Prostate gland (tissue), 2 donors: ENCODE results near the gene ADGRD1.

Source experiments
- POLR2A ChIP-seq: fragments of 450-650 bp; IDR thresholded peaks from one replicate; pipeline ENCODE4 v1.6.1; 2016; ENCODE audit warnings: antibody characterized with exemption, mild to moderate bottlenecking
- TF ChIP-seq, protein P1 (sequence below), 4 experiments: fragments of 200-600 bp in 2 of 4; fragments of 450-650 bp in 2 of 4; sonication (generic) in 2 of 4; IDR thresholded peaks; 1 replicate in 3 of 4; 2 replicates in 1 of 4; pipeline ENCODE4 v1.5.1; 2016 to 2019; ENCODE audit warnings: antibody characterized with exemption in 4 of 4, mild to moderate bottlenecking in 2 of 4, moderate library complexity in 2 of 4

DNA sequence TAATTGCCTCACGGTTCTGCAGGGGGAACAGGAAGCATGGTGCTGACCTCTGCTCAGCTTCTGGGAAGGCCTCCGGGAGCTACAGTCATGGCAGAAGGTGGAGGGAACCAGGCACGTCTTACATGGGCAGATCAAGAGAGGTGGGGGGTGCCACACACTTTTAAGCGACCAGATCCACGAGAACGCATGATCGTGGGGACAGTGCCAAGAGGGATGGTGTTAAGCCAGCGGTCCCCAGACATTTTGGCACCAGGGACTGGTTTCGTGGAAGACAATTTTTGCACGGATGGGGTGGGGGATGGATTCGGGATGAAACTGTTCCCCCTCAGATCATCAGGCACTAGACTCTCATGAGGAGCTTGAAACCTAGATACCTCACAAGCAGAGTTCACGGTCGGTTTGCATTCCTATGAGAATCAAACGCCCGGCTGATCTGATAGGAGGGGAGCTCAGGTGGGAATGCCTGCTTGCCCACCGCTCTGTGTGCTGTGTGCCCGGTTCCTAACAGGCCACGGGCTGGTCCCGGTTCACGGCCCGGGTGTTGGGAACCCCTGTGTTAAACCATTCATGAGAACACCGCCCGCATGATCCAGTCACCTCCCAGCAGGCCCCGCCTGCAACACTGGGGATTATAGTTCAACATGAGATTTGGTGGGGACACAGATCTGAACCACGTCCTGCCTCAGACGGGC lies 96.9 kb downstream of the ADGRD1 start:
- TF ChIP-seq POLR2A = no peak
- TF ChIP-seq, protein P1, sequence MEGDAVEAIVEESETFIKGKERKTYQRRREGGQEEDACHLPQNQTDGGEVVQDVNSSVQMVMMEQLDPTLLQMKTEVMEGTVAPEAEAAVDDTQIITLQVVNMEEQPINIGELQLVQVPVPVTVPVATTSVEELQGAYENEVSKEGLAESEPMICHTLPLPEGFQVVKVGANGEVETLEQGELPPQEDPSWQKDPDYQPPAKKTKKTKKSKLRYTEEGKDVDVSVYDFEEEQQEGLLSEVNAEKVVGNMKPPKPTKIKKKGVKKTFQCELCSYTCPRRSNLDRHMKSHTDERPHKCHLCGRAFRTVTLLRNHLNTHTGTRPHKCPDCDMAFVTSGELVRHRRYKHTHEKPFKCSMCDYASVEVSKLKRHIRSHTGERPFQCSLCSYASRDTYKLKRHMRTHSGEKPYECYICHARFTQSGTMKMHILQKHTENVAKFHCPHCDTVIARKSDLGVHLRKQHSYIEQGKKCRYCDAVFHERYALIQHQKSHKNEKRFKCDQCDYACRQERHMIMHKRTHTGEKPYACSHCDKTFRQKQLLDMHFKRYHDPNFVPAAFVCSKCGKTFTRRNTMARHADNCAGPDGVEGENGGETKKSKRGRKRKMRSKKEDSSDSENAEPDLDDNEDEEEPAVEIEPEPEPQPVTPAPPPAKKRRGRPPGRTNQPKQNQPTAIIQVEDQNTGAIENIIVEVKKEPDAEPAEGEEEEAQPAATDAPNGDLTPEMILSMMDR (IDR thresholded peaks at IDR 0.05) = no peak
